Caco-2 (cell line): Measurements from ENCODE around the gene PMP22. TPM values are rescaled to one million over a fixed set of nuclear protein-coding genes. Genes with fewer than 3 reads are reported as not detected.

Source experiments
- BruUV-seq: library from RNA; stranded (reverse); fragments of 400-500 nt; replicated peaks from 2 replicates; lab custom pipeline; 2021; lab: Mats Ljungman, UMichigan
- CTCF ChIA-PET: fragments of 300-600 bp; sonication (Branson Sonifier 250); formaldehyde crosslinking; loops from one replicate; lab custom pipeline; 2022; ENCODE audit warnings: antibody characterized with exemption; lab: Charles Lee
- POLR2A ChIA-PET: fragments of 300-600 bp; sonication (Branson Sonifier 250); formaldehyde crosslinking; loops from one replicate; lab custom pipeline; 2022; ENCODE audit warnings: antibody characterized with exemption; lab: Charles Lee
- DNase-seq, 2 experiments: peaks; one replicate each; pipeline versions ENCODE4 v3.0.0 to v3.0.0-alpha.2; 2020 to 2022
- H3K27me3 ChIP-seq: replicated peaks from 2 replicates; pipeline ENCODE4 v1.6.0; 2011; ENCODE audit warnings: low read length; ENCODE audit not compliant: control insufficient read depth, insufficient read depth
- H3K36me3 ChIP-seq: 2 replicates; pipeline ENCODE4 v1.5.1; 2011; ENCODE audit warnings: low read length; ENCODE audit not compliant: control insufficient read depth, insufficient read depth
- H3K4me1 ChIP-seq: fragments of 250-450 bp; sonication (Bioruptor Pico); 2 replicates; pipeline ENCODE4 v1.5.1; 2020; ENCODE audit warnings: mild to moderate bottlenecking
- H3K4me3 ChIP-seq: 2 replicates; pipeline ENCODE4 v1.5.1; 2011; ENCODE audit warnings: low read depth, mild to moderate bottlenecking, control low read depth, low read length
- H3K9me3 ChIP-seq: fragments of 250-450 bp; sonication (Bioruptor Pico); 2 replicates; pipeline ENCODE4 v1.5.1; 2020; ENCODE audit warnings: mild to moderate bottlenecking, moderate library complexity
- H3K27ac Mint-ChIP-seq: one replicate; pipeline ENCODE4 v1.8.0; 2022; ENCODE audit warnings: mixed read lengths; ENCODE audit not compliant: unreplicated experiment
- H3K27me3 Mint-ChIP-seq: one replicate; pipeline ENCODE4 v1.8.0; 2022; ENCODE audit warnings: mixed read lengths; ENCODE audit not compliant: insufficient read depth, unreplicated experiment
- H3K36me3 Mint-ChIP-seq: one replicate; pipeline ENCODE4 v1.8.0; 2022; ENCODE audit warnings: mild to moderate bottlenecking, mixed read lengths; ENCODE audit not compliant: insufficient read depth, unreplicated experiment
- H3K4me1 Mint-ChIP-seq: one replicate; pipeline ENCODE4 v1.8.0; 2022; ENCODE audit warnings: low read depth, mixed read lengths; ENCODE audit not compliant: unreplicated experiment
- H3K4me3 Mint-ChIP-seq: one replicate; pipeline ENCODE4 v1.8.0; 2022; ENCODE audit warnings: mild to moderate bottlenecking, moderate library complexity, mixed read lengths; ENCODE audit not compliant: unreplicated experiment
- H3K9me3 Mint-ChIP-seq: one replicate; pipeline ENCODE4 v1.8.0; 2022; ENCODE audit warnings: mixed read lengths; ENCODE audit not compliant: unreplicated experiment
- CTCF ChIP-seq, 2 experiments: fragments of 200-600 bp in 1 of 2; IDR thresholded peaks; 1 replicate in 1 of 2; 2 replicates in 1 of 2; pipeline versions ENCODE4 v1.5.1 to v1.8.0; 2011 to 2022; ENCODE audit warnings: antibody characterized with exemption in 1 of 2, control low read depth in 1 of 2, inconsistent platforms in 1 of 2, low read depth in 1 of 2, low read length in 1 of 2, mild to moderate bottlenecking in 1 of 2, moderate library complexity in 1 of 2; ENCODE audit not compliant: insufficient read depth in 1 of 2, severe bottlenecking in 1 of 2, unreplicated experiment in 1 of 2
- intact Hi-C: fragments of 100-400 bp; cut with micrococcal nuclease; formaldehyde crosslinking; loops from one replicate; pipeline ENCODE4 v1.10.0; 2022; ENCODE audit not compliant: unreplicated experiment
- total RNA-seq: library from RNA; stranded (reverse); gene quantifications from 2 replicates; pipeline ENCODE4 v1.2.3, GENCODE V29; 2022

Gene PMP22
- total RNA-seq, 1 experiment from 2014 or later = 7.3 TPM

GRCh38 chr17:15278380-15278779 is 13.3 kb upstream of the PMP22 start:
- no peaks in the 10 kb centered on the region for H3K9me3 Mint-ChIP-seq
- ChIA-PET POLR2A (no interaction called here), CTCF (no interaction called here)
- no peak for DNase-seq
- no TSS peak for BruUV-seq
- no peak overlapping the region for H3K4me3 ChIP-seq
- H3K27me3 ChIP-seq = no peaks in the 10 kb centered on the region
- H3K4me3 Mint-ChIP-seq = no peak overlapping the region
- H3K36me3 ChIP-seq = no peaks in the 10 kb centered on the region
- H3K27me3 Mint-ChIP-seq = no peaks in the 10 kb centered on the region
- no peak for TF ChIP-seq CTCF (IDR thresholded peaks at IDR 0.05; ENCODE audit: insufficient read depth in 1 of 2, low read depth in 1 of 2, low read length in 1 of 2, severe bottlenecking in 1 of 2, unreplicated experiment in 1 of 2)
- H3K9me3 ChIP-seq = no peaks in the 10 kb centered on the region
- no peak overlapping the region for H3K27ac Mint-ChIP-seq
- intact Hi-C loops = no loop called here
- H3K4me1 ChIP-seq = no peaks in the 10 kb centered on the region
- H3K4me1 Mint-ChIP-seq = no peaks in the 10 kb centered on the region
- no peaks in the 10 kb centered on the region for H3K36me3 Mint-ChIP-seq

- Histone ChIP-seq H3K9me3 (no peaks in the 10 kb centered on the region), H3K36me3 (no peaks in the 10 kb centered on the region), H3K4me1 (no peaks in the 10 kb centered on the region), H3K27me3 (no peaks in the 10 kb centered on the region), H3K4me3 (no peak overlapping the region)
- H3K36me3 Mint-ChIP-seq = no peaks in the 10 kb centered on the region
- H3K27ac Mint-ChIP-seq = no peak overlapping the region
- H3K9me3 Mint-ChIP-seq = no peaks in the 10 kb centered on the region
- no peak for TF ChIP-seq CTCF (IDR thresholded peaks at IDR 0.05; ENCODE audit: insufficient read depth in 1 of 2, low read depth in 1 of 2, low read length in 1 of 2, severe bottlenecking in 1 of 2, unreplicated experiment in 1 of 2)
- CTCF ChIA-PET = no interaction called here
- no TSS peak for BruUV-seq
- no peak for DNase-seq
- H3K27me3 Mint-ChIP-seq = no peaks in the 10 kb centered on the region
- intact Hi-C loops = no loop called here
- POLR2A ChIA-PET = no interaction called here
- no peak overlapping the region for H3K4me3 Mint-ChIP-seq
- no peaks in the 10 kb centered on the region for H3K4me1 Mint-ChIP-seq
These were observed 8.9 kb upstream of the PMP22 start for GRCh38 chr17:15274017-15274416.

- no peak overlapping the region for H3K4me3 Mint-ChIP-seq
- H3K9me3 Mint-ChIP-seq = no peaks in the 10 kb centered on the region
- no peak for TF ChIP-seq CTCF (IDR thresholded peaks at IDR 0.05; ENCODE audit: insufficient read depth in 1 of 2, low read depth in 1 of 2, low read length in 1 of 2, severe bottlenecking in 1 of 2, unreplicated experiment in 1 of 2)
- CTCF ChIA-PET = no interaction called here
- H3K4me1 ChIP-seq = no peaks in the 10 kb centered on the region
- H3K27ac Mint-ChIP-seq = no peak overlapping the region
- H3K9me3 ChIP-seq = no peaks in the 10 kb centered on the region
- DNase-seq = no peak
- BruUV-seq = no TSS peak
- intact Hi-C loops = no loop called here
- no peaks in the 10 kb centered on the region for H3K4me1 Mint-ChIP-seq
- no peaks in the 10 kb centered on the region for H3K36me3 Mint-ChIP-seq
- no peaks in the 10 kb centered on the region for H3K36me3 ChIP-seq
- no peak overlapping the region for H3K4me3 ChIP-seq
- no peaks in the 10 kb centered on the region for H3K27me3 Mint-ChIP-seq
- no peaks in the 10 kb centered on the region for H3K27me3 ChIP-seq
- POLR2A ChIA-PET = no interaction called here
These were observed 8.1 kb upstream of the PMP22 start for GRCh38 chr17:15273141-15273793.
